Smooth muscle cell of the umbilical artery (primary cell): ENCODE measurements around the gene KRTAP21-2. TPM values are rescaled to one million over a fixed set of nuclear protein-coding genes. Genes with fewer than 3 reads are reported as not detected.

ENCODE experiments used
- total RNA-seq: library from RNA; depleted of rRNA; stranded (reverse); fragments of >200 nt; gene quantifications from 2 replicates; pipeline ENCODE4 v1.2.3, GENCODE V29; 2014

Gene KRTAP21-2
- total RNA-seq: not detected in 2 replicates

GRCh38 chr21:30747159-30747558, at the start of gene KRTAP21-2:
KRTAP21-2 (minus strand) TSS chr21:30747259; CDS start chr21:30747202, 57 bp downstream.

GRCh38 chr21:30755328-30755727, 8.3 kb upstream of the KRTAP21-2 start, which contains the start of gene KRTAP21-1:
KRTAP21-1 (minus strand) TSS chr21:30755428; CDS start chr21:30755378, 50 bp downstream.

GRCh38 chr21:30718239-30718909, 28.7 kb downstream of the KRTAP21-2 start, which contains the start of gene KRTAP21-3:
KRTAP21-3 (minus strand) TSS chr21:30718777; CDS start chr21:30718759, 18 bp downstream.

Other genes with a start within 250 kb of the KRTAP21-2 start
- not detected in 2 replicates for gene KRTAP19-5, start 245.1 kb downstream of the KRTAP21-2 start, total RNA-seq
- not detected in 2 replicates for gene KRTAP19-6, start 205.4 kb downstream of the KRTAP21-2 start, total RNA-seq
- not detected in 2 replicates for gene KRTAP19-7, start 185.9 kb downstream of the KRTAP21-2 start, total RNA-seq
- not detected in 2 replicates for gene KRTAP22-2, start 156.9 kb downstream of the KRTAP21-2 start, total RNA-seq
- gene KRTAP6-3, start 154.8 kb downstream of the KRTAP21-2 start, total RNA-seq: not detected in 2 replicates
- gene KRTAP6-2, start 148.4 kb downstream of the KRTAP21-2 start, total RNA-seq: not detected in 2 replicates
- not detected in 2 replicates for gene KRTAP22-1, start 146.2 kb downstream of the KRTAP21-2 start, total RNA-seq
- gene KRTAP6-1, start 133.3 kb downstream of the KRTAP21-2 start, total RNA-seq: not detected in 2 replicates
- not detected in 2 replicates for gene KRTAP20-1, start 130.8 kb downstream of the KRTAP21-2 start, total RNA-seq
- gene KRTAP20-4, start 126.6 kb downstream of the KRTAP21-2 start, total RNA-seq: not detected in 2 replicates
- not detected in 2 replicates for gene KRTAP20-2, start 112.1 kb downstream of the KRTAP21-2 start, total RNA-seq
- not detected in 2 replicates for gene KRTAP20-3, start 104.4 kb downstream of the KRTAP21-2 start, total RNA-seq
- gene KRTAP21-3, start 28.5 kb downstream of the KRTAP21-2 start, total RNA-seq: not detected in 2 replicates
- not detected in 2 replicates for gene KRTAP21-1, start 8.2 kb upstream of the KRTAP21-2 start, total RNA-seq
- gene KRTAP8-1, start 66.0 kb upstream of the KRTAP21-2 start, total RNA-seq: not detected in 2 replicates
- gene KRTAP7-1, start 82.5 kb upstream of the KRTAP21-2 start, total RNA-seq: not detected in 2 replicates
- not detected in 2 replicates for gene KRTAP11-1, start 134.3 kb upstream of the KRTAP21-2 start, total RNA-seq